Sigmoid colon (tissue), 4 donors: ENCODE measurements around the gene CCKAR.

Experiments used
- CTCF ChIP-seq, 4 experiments: fragments of 450-650 bp in 3 of 4; fragments of 200-600 bp in 1 of 4; IDR thresholded peaks; one replicate each; pipeline ENCODE4 v1.5.1; 2016 to 2019; ENCODE audit warnings: antibody characterized with exemption in 4 of 4, mild to moderate bottlenecking in 3 of 4, moderate library complexity in 2 of 4
- EP300 ChIP-seq, 4 donors: sonication (generic); formaldehyde crosslinking; IDR thresholded peaks; one replicate each; pipeline ENCODE4 v1.6.1; 2017; ENCODE audit warnings: antibody characterized with exemption in 4 of 4
- POLR2A ChIP-seq, 2 donors: fragments of 450-650 bp; IDR thresholded peaks; one replicate each; pipeline ENCODE4 v1.6.1; 2016; ENCODE audit warnings: antibody characterized with exemption in 2 of 2, mild to moderate bottlenecking in 2 of 2, moderate library complexity in 2 of 2

GRCh38 chr4:26459054-26459755 lies 31.1 kb downstream of the CCKAR start:
- TF ChIP-seq CTCF (IDR thresholded peaks at IDR 0.05) (peak in 3 of 4 experiments; percentile 11 to 59 (median 43)), EP300 (IDR thresholded peaks at IDR 0.05) (no peak), POLR2A (IDR thresholded peaks at IDR 0.05) (no peak)
